HepG2 (cell line): Measurements from ENCODE around the gene ITPK1. TPM values are rescaled to one million over a fixed set of nuclear protein-coding genes. Genes with fewer than 3 reads are reported as not detected.

Source experiments
- ATAC-seq: fragments of 200-7000 bp; cut with Tn5 transposase; 3 replicates; pipeline ENCODE4 v1.9.1; 2020; ENCODE audit warnings: mild to moderate bottlenecking, moderate library complexity
- BruUV-seq: library from RNA; stranded (reverse); fragments of 400-500 nt; replicated peaks from 2 replicates; lab custom pipeline; 2021; lab: Mats Ljungman, UMichigan
- CTCF ChIA-PET: fragments of 300-600 bp; formaldehyde crosslinking; extraction: SDS; loops from one replicate; lab custom pipeline; 2021; ENCODE audit warnings: low total read pairs, inconsistent platforms, low intra/inter-chr PET ratio; lab: Yijun Ruan, JAX
- POLR2A ChIA-PET: fragments of 350-600 bp; sonication (Branson Sonifier 250); formaldehyde crosslinking; loops from one replicate; lab custom pipeline; 2020; ENCODE audit warnings: antibody characterized with exemption, inconsistent platforms; lab: Yijun Ruan, JAX
- DNase-seq: peaks from one replicate; pipeline ENCODE4 v3.0.0-alpha.2; 2015; ENCODE audit warnings: low spot score
- FAIRE-seq: peaks from 3 replicates; lab custom pipeline; 2011; peaks lifted over from hg19 to GRCh38; lab: Jason Lieb, UNC
- H2AFZ ChIP-seq: one replicate; pipeline ENCODE4 v1.6.1; 2011; ENCODE audit warnings: low read length, inconsistent platforms
- H3K27ac ChIP-seq: fragments of 300-600 bp; 3 replicates; pipeline ENCODE4 v1.8.0; 2011; ENCODE audit warnings: mixed run types, mild to moderate bottlenecking, mixed read lengths, low read length, inconsistent platforms; ENCODE audit not compliant: insufficient read depth; ENCODE audit errors: extremely low read length
- H3K27me3 ChIP-seq, 2 experiments: fragments of 200-600 bp in 1 of 2; 2 replicates in 1 of 2; 3 replicates in 1 of 2; pipeline versions ENCODE4 v1.6.0 to v1.8.0; 2011; ENCODE audit warnings: low read length in 2 of 2, mild to moderate bottlenecking in 2 of 2, moderate library complexity in 2 of 2, inconsistent platforms in 1 of 2; ENCODE audit not compliant: insufficient read depth in 2 of 2, control insufficient read depth in 1 of 2
- H3K36me3 ChIP-seq, 2 experiments: fragments of 200-600 bp in 1 of 2; replicated peaks in 1 of 2; 2 replicates in 1 of 2; 3 replicates in 1 of 2; pipeline versions ENCODE4 v1.5.1 to v1.8.0; 2011; ENCODE audit warnings: low read length in 2 of 2, inconsistent platforms in 1 of 2; ENCODE audit not compliant: insufficient read depth in 2 of 2, control insufficient read depth in 1 of 2
- H3K4me1 ChIP-seq: 2 replicates; pipeline ENCODE4 v1.5.1; 2012; ENCODE audit warnings: low read length, inconsistent platforms; ENCODE audit not compliant: insufficient read depth
- H3K4me2 ChIP-seq: 2 replicates; pipeline ENCODE4 v1.6.0; 2011; ENCODE audit warnings: low read depth, low read length, inconsistent platforms
- H3K4me3 ChIP-seq, 3 experiments: fragments of 200-600 bp in 1 of 3; sonication (generic), shearing (Covaris generic) in 1 of 3; replicated peaks in 1 of 3; 2 replicates each; pipeline ENCODE4 v1.5.1; 2011 to 2016; ENCODE audit warnings: low read length in 3 of 3, inconsistent platforms in 2 of 3, low read depth in 2 of 3, mild to moderate bottlenecking in 2 of 3, control low read depth in 1 of 3, mixed read lengths in 1 of 3; ENCODE audit not compliant: insufficient read depth in 1 of 3
- H3K79me2 ChIP-seq: one replicate; pipeline ENCODE4 v1.6.1; 2011; ENCODE audit warnings: low read length, inconsistent platforms; ENCODE audit not compliant: insufficient read depth
- H3K9ac ChIP-seq: 2 replicates; pipeline ENCODE4 v1.6.0; 2011; ENCODE audit warnings: mild to moderate bottlenecking, low read depth, low read length, inconsistent platforms; ENCODE audit not compliant: insufficient read depth
- H3K9me3 ChIP-seq: 2 replicates; pipeline ENCODE4 v1.5.1; 2012; ENCODE audit warnings: mild to moderate bottlenecking, low read length
- H4K20me1 ChIP-seq: 2 replicates; pipeline ENCODE4 v1.6.0; 2011; ENCODE audit warnings: inconsistent platforms, mild to moderate bottlenecking, low read length, moderate library complexity; ENCODE audit not compliant: insufficient read depth
- KLF11 ChIP-seq: IDR thresholded peaks from 2 replicates; pipeline ENCODE4 v1.6.1; 2016; ENCODE audit warnings: missing compliant biosample characterization
- KLF13 ChIP-seq: sonication (generic); formaldehyde crosslinking; IDR thresholded peaks from 2 replicates; pipeline ENCODE4 v1.4.0; 2020; ENCODE audit warnings: mild to moderate bottlenecking, missing genetic modification reagents
- SRSF1 ChIP-seq: fragments of 200-400 bp; formaldehyde crosslinking; optimal IDR thresholded peaks from 2 replicates; pipeline ENCODE3; 2017; ENCODE audit warnings: mild to moderate bottlenecking, low read depth, low read length, moderate library complexity
- ZNF253 ChIP-seq: sonication (generic); formaldehyde crosslinking; IDR thresholded peaks from 2 replicates; pipeline ENCODE4 v1.8.0; 2022; ENCODE audit warnings: mild to moderate bottlenecking, missing genetic modification reagents, borderline replicate concordance
- ZNF446 ChIP-seq: sonication (generic); formaldehyde crosslinking; IDR thresholded peaks from 2 replicates; pipeline ENCODE4 v1.5.0; 2020; ENCODE audit warnings: mild to moderate bottlenecking, missing genetic modification reagents
- ZZZ3 ChIP-seq: sonication (generic); formaldehyde crosslinking; IDR thresholded peaks from 2 replicates; pipeline ENCODE4 v1.4.0; 2020; ENCODE audit warnings: missing genetic modification reagents, mild to moderate bottlenecking, borderline replicate concordance
- WGBS: methylation state at CpG from one replicate; pipeline ENCODE4 v1.1.6; 2017; ENCODE audit warnings: low lambda C conversion rate; 5-methylcytosine and 5-hydroxymethylcytosine counted together
- in situ Hi-C: cut with HindIII; loops from 2 replicates; pipeline ENCODE4 v1.10.0; 2017; ENCODE audit warnings: low pct_unique_long_range_greater_than_20kb; ENCODE audit not compliant: extremely low pct_ligation_motif_present
- intact Hi-C: fragments of 100-400 bp; cut with micrococcal nuclease; formaldehyde crosslinking; loops from one replicate; pipeline ENCODE4 v1.10.0; 2022; ENCODE audit not compliant: unreplicated experiment
- polyA plus RNA-seq, 8 experiments: library from polyadenylated mRNA; depleted of rRNA in 3 of 8; stranded (reverse) in 7 of 8; unstranded in 1 of 8; fragments of >200 nt; fragmentation: Illumina TruSeq in 4 of 8; extraction: Trizol in 4 of 8; gene quantifications; 2 replicates each; pipeline versions ENCODE4 v1.2.1 to v1.2.3, GENCODE V29; 2011 to 2016; ENCODE audit warnings: low read depth in 4 of 8, missing spikeins in 1 of 8, mixed read lengths in 1 of 8; ENCODE audit not compliant: insufficient read depth in 1 of 8
- total RNA-seq, 5 experiments: library from RNA; depleted of rRNA; stranded (reverse); fragments of >200 nt; fragmentation: Illumina TruSeq; extraction: Trizol; gene quantifications; 2 replicates each; pipeline ENCODE4 v1.2.3, GENCODE V29; 2016; ENCODE audit warnings: low read depth in 1 of 5
- TF ChIP-seq, protein P1 (sequence below): fragments of 450-650 bp; IDR thresholded peaks from 2 replicates; pipeline ENCODE4 v1.6.1; 2016
- TF ChIP-seq, protein P2 (sequence below): sonication (generic); formaldehyde crosslinking; IDR thresholded peaks from 2 replicates; pipeline ENCODE4 v1.5.1; 2020; ENCODE audit warnings: missing genetic modification reagents, mild to moderate bottlenecking, borderline replicate concordance
- TF ChIP-seq, protein P3 (sequence below): sonication (generic); formaldehyde crosslinking; IDR thresholded peaks from 2 replicates; pipeline ENCODE4 v1.4.0; 2020; ENCODE audit warnings: missing genetic modification reagents, mild to moderate bottlenecking, borderline replicate concordance
- TF ChIP-seq, protein P4 (sequence below): sonication (generic); formaldehyde crosslinking; IDR thresholded peaks from 2 replicates; pipeline ENCODE4 v1.4.0; 2020; ENCODE audit warnings: missing genetic modification reagents
- TF ChIP-seq, protein P5 (sequence below): IDR thresholded peaks from 2 replicates; pipeline ENCODE4 v1.6.1; 2016; ENCODE audit warnings: low read depth, control low read depth

ITPK1 gene
- total and polyA plus RNA-seq, 2 of the 13 experiments (the other 11 are each of a cell fraction or from before 2014, with no cell fraction given) = 20.5 to 47.5 TPM

DNA sequence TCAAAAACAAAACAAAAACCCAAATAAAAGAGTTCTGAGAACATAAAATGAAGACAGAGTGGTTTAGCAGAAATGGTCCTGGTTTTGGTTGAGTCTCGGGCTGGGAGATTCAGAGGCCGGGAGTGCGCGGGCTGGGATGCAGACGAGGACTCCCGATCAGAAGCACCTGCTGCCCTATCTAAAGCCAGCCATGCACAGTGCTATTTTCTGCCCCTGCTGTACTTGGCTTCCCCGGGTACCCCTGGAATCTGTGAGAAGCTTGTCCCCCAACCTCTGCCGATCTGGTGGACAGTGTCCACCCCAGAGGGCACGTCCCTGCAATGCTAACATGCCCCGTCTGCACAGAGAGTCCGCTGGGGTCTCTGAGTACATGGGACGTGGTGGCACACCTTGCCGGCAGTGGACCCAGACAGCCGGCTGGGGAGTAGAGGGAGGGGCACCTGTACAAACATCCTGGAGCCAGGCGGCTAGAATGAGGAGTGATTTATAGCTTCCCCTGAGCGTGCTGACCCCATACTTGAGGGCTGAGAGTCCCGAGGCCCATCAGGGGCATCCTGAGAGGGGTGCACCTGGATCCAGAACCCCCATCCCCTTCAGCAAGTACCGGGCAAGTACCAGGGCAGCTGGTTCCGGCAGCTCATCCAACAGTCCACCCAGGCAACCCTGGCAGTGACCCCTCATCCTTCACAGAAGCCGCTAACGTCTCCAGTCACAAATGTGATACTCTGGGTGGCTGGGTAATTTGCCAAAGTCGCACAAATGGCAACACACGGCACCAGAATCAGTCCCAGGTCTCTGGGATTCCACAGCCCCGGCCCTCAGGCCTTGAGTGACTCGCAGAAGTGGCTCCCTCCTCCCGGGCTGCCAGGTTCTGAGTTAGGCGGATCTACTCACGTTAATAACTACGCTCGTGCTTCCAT is 155.7 kb downstream of the ITPK1 start:
- Histone ChIP-seq H2AFZ (no peak overlapping the region), H3K27me3 (no peaks in the 10 kb centered on the region), H3K9me3 (no peaks in the 10 kb centered on the region), H3K4me1 (peaks cover 26% of the 10 kb centered on the region), H3K27ac (no peak overlapping the region), H3K79me2 (no peaks in the 10 kb centered on the region), H3K4me3 (no peak overlapping the region), H3K4me2 (no peak overlapping the region), H3K36me3 (peaks cover 0 to 23% of the 10 kb centered on the region in 2 experiments; a peak in 2 of 5 replicates), H4K20me1 (no peaks in the 10 kb centered on the region), H3K9ac (no peak overlapping the region)
- 96% methylated on average over 23 of the region's 30 CpGs for WGBS
- ATAC-seq = no peak
- in situ Hi-C loops = loop anchor here (10.0 kb wide), 1 partner anchor 155 kb away; the partner anchor contains the start of gene ITPK1
- intact Hi-C loops = no loop called here
- DNase-seq = no peak
- CTCF ChIA-PET = no interaction called here
- no peak for FAIRE-seq
- BruUV-seq = no TSS peak
- TF ChIP-seq KLF11 (CRISPR knock-in tag) (no peak), SRSF1 (no peak), ZNF253 (CRISPR knock-in tag) (no peak), ZZZ3 (CRISPR knock-in tag) (no peak), KLF13 (CRISPR knock-in tag) (no peak), ZNF446 (CRISPR knock-in tag) (no peak)
- TF ChIP-seq, protein P1, sequence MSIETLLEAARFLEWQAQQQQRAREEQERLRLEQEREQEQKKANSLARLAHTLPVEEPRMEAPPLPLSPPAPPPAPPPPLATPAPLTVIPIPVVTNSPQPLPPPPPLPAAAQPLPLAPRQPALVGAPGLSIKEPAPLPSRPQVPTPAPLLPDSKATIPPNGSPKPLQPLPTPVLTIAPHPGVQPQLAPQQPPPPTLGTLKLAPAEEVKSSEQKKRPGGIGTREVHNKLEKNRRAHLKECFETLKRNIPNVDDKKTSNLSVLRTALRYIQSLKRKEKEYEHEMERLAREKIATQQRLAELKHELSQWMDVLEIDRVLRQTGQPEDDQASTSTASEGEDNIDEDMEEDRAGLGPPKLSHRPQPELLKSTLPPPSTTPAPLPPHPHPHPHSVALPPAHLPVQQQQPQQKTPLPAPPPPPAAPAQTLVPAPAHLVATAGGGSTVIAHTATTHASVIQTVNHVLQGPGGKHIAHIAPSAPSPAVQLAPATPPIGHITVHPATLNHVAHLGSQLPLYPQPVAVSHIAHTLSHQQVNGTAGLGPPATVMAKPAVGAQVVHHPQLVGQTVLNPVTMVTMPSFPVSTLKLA = no peak
- TF ChIP-seq, protein P2, sequence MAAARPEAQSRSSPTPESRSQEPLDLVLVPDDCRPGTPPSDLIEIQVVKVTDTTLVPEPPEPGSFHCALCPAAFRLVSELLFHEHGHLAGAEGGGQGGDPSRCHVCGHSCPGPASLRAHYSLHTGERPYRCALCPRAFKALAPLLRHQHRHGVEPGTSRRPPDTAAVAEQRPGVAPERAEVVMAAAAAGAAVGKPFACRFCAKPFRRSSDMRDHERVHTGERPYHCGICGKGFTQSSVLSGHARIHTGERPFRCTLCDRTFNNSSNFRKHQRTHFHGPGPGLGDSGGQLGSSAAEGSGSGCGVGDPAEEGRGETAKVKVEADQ (CRISPR knock-in tag) = no peak
- TF ChIP-seq, protein P3, sequence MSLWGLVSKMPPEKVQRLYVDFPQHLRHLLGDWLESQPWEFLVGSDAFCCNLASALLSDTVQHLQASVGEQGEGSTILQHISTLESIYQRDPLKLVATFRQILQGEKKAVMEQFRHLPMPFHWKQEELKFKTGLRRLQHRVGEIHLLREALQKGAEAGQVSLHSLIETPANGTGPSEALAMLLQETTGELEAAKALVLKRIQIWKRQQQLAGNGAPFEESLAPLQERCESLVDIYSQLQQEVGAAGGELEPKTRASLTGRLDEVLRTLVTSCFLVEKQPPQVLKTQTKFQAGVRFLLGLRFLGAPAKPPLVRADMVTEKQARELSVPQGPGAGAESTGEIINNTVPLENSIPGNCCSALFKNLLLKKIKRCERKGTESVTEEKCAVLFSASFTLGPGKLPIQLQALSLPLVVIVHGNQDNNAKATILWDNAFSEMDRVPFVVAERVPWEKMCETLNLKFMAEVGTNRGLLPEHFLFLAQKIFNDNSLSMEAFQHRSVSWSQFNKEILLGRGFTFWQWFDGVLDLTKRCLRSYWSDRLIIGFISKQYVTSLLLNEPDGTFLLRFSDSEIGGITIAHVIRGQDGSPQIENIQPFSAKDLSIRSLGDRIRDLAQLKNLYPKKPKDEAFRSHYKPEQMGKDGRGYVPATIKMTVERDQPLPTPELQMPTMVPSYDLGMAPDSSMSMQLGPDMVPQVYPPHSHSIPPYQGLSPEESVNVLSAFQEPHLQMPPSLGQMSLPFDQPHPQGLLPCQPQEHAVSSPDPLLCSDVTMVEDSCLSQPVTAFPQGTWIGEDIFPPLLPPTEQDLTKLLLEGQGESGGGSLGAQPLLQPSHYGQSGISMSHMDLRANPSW (CRISPR knock-in tag) = no peak
- TF ChIP-seq, protein P4, sequence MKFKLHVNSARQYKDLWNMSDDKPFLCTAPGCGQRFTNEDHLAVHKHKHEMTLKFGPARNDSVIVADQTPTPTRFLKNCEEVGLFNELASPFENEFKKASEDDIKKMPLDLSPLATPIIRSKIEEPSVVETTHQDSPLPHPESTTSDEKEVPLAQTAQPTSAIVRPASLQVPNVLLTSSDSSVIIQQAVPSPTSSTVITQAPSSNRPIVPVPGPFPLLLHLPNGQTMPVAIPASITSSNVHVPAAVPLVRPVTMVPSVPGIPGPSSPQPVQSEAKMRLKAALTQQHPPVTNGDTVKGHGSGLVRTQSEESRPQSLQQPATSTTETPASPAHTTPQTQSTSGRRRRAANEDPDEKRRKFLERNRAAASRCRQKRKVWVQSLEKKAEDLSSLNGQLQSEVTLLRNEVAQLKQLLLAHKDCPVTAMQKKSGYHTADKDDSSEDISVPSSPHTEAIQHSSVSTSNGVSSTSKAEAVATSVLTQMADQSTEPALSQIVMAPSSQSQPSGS (CRISPR knock-in tag) = no peak
- TF ChIP-seq, protein P5, sequence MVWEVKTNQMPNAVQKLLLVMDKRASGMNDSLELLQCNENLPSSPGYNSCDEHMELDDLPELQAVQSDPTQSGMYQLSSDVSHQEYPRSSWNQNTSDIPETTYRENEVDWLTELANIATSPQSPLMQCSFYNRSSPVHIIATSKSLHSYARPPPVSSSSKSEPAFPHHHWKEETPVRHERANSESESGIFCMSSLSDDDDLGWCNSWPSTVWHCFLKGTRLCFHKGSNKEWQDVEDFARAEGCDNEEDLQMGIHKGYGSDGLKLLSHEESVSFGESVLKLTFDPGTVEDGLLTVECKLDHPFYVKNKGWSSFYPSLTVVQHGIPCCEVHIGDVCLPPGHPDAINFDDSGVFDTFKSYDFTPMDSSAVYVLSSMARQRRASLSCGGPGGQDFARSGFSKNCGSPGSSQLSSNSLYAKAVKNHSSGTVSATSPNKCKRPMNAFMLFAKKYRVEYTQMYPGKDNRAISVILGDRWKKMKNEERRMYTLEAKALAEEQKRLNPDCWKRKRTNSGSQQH (CRISPR knock-in tag) = no peak
- POLR2A ChIA-PET = no interaction called here
